Ascending aorta (tissue), 2 donors: ENCODE results near the gene STK39. TPM values are rescaled to one million over a fixed set of nuclear protein-coding genes. Genes with fewer than 3 reads are reported as not detected.

Source experiments
- DNase-seq, 2 donors: peaks; one replicate each; pipeline ENCODE4 v3.0.0-alpha.2; 2019; ENCODE audit warnings: low spot score in 2 of 2
- H3K27ac ChIP-seq, 2 donors: fragments of 200-600 bp; sonication (generic); one replicate each; pipeline ENCODE4 v1.5.1; 2016 to 2017; ENCODE audit warnings: mild to moderate bottlenecking in 1 of 2
- H3K27me3 ChIP-seq: fragments of 200-600 bp; sonication (generic); one replicate; pipeline ENCODE4 v1.5.1; 2017
- H3K36me3 ChIP-seq, 2 donors: fragments of 200-600 bp; sonication (generic); one replicate each; pipeline ENCODE4 v1.5.1; 2016
- H3K4me1 ChIP-seq, 2 donors: fragments of 200-600 bp; sonication (generic); one replicate each; pipeline ENCODE4 v1.5.1; 2016 to 2017; ENCODE audit warnings: mild to moderate bottlenecking in 1 of 2
- H3K4me3 ChIP-seq, 2 donors: fragments of 200-600 bp; sonication (generic); one replicate each; pipeline ENCODE4 v1.5.1; 2016 to 2017; ENCODE audit warnings: mild to moderate bottlenecking in 1 of 2
- H3K9me3 ChIP-seq, 2 donors: fragments of 200-600 bp; sonication (generic); one replicate each; pipeline ENCODE4 v1.5.1; 2016
- CTCF ChIP-seq, 3 experiments: fragments of 200-600 bp in 2 of 3; fragments of 450-650 bp in 1 of 3; sonication (generic) in 2 of 3; IDR thresholded peaks; one replicate each; pipeline ENCODE4 v1.5.1; 2016 to 2019; ENCODE audit warnings: antibody characterized with exemption in 3 of 3, mild to moderate bottlenecking in 1 of 3, moderate library complexity in 1 of 3
- intact Hi-C: fragments of 100-400 bp; cut with DNase I; formaldehyde crosslinking; loops from one replicate; pipeline ENCODE4 v1.15.1; 2023
- total RNA-seq: library from RNA; depleted of rRNA; stranded (reverse); fragments of >200 nt; gene quantifications from one replicate; pipeline ENCODE4 v1.1.0, GENCODE V29; 2016

STK39 gene
- total RNA-seq, 1 donor from 2014 or later = 7.5 TPM

GRCh38 chr2:168116448-168116847 lies 130.9 kb downstream of the STK39 start:
- H3K27ac ChIP-seq = no peak overlapping the region
- no peak for TF ChIP-seq CTCF (IDR thresholded peaks at IDR 0.05)
- H3K36me3 ChIP-seq = no peaks in the 10 kb centered on the region
- intact Hi-C loops = loop anchor here (5.0 kb wide), 1 partner anchor 149 kb away; no protein-coding TSS in a partner anchor
- no peaks in the 10 kb centered on the region for H3K4me1 ChIP-seq
- H3K9me3 ChIP-seq = no peaks in the 10 kb centered on the region
- no peaks in the 10 kb centered on the region for H3K27me3 ChIP-seq
- no peak for DNase-seq
- H3K4me3 ChIP-seq = no peak overlapping the region

GRCh38 chr2:168114619-168115018 lies 132.8 kb downstream of the STK39 start:
- intact Hi-C loops = loop anchor here (5.0 kb wide), 1 partner anchor 147 kb away; no protein-coding TSS in a partner anchor
- Histone ChIP-seq H3K27me3 (no peaks in the 10 kb centered on the region), H3K4me3 (no peak overlapping the region), H3K9me3 (no peaks in the 10 kb centered on the region), H3K36me3 (no peaks in the 10 kb centered on the region), H3K27ac (no peak overlapping the region), H3K4me1 (no peaks in the 10 kb centered on the region)
- no peak for TF ChIP-seq CTCF (IDR thresholded peaks at IDR 0.05)
- DNase-seq = no peak

- H3K9me3 ChIP-seq = no peaks in the 10 kb centered on the region
- no peaks in the 10 kb centered on the region for H3K4me1 ChIP-seq
- H3K27ac ChIP-seq = no peak overlapping the region
- no peak for DNase-seq
- no peaks in the 10 kb centered on the region for H3K27me3 ChIP-seq
- no peak overlapping the region for H3K4me3 ChIP-seq
- no peaks in the 10 kb centered on the region for H3K36me3 ChIP-seq
- intact Hi-C loops = no loop called here
- TF ChIP-seq CTCF (IDR thresholded peaks at IDR 0.05) = no peak
Observed at GRCh38 chr2:168114040-168114439, 133.4 kb downstream of the STK39 start.

- Histone ChIP-seq H3K27ac (no peak overlapping the region), H3K4me1 (no peaks in the 10 kb centered on the region), H3K27me3 (no peaks in the 10 kb centered on the region), H3K4me3 (no peak overlapping the region), H3K9me3 (no peaks in the 10 kb centered on the region), H3K36me3 (no peaks in the 10 kb centered on the region)
- TF ChIP-seq CTCF (IDR thresholded peaks at IDR 0.05) = no peak
- intact Hi-C loops = no loop called here
- no peak for DNase-seq
Observed at GRCh38 chr2:168107322-168107721, 140.1 kb downstream of the STK39 start.

- Histone ChIP-seq H3K4me3 (no peak overlapping the region), H3K4me1 (no peaks in the 10 kb centered on the region), H3K9me3 (no peaks in the 10 kb centered on the region), H3K36me3 (no peaks in the 10 kb centered on the region), H3K27ac (no peak overlapping the region), H3K27me3 (no peaks in the 10 kb centered on the region)
- no peak for DNase-seq
- TF ChIP-seq CTCF (IDR thresholded peaks at IDR 0.05) = no peak
- intact Hi-C loops = no loop called here
Observed at GRCh38 chr2:168105127-168105683, 142.2 kb downstream of the STK39 start.

GRCh38 chr2:168097431-168097830 lies 150.0 kb downstream of the STK39 start:
- intact Hi-C loops = no loop called here
- no peaks in the 10 kb centered on the region for H3K27me3 ChIP-seq
- no peaks in the 10 kb centered on the region for H3K9me3 ChIP-seq
- H3K36me3 ChIP-seq = peaks cover 0 to 2% of the 10 kb centered on the region in 2 donors
- no peak for TF ChIP-seq CTCF (IDR thresholded peaks at IDR 0.05)
- H3K4me3 ChIP-seq = no peak overlapping the region
- H3K4me1 ChIP-seq = no peaks in the 10 kb centered on the region
- DNase-seq = no peak
- no peak overlapping the region for H3K27ac ChIP-seq
